MM.1S (cell line): ENCODE results near the gene PCDHB15.
"Not testable (repeated sequence)": the region's sequence is repeated elsewhere in the genome, so short reads cannot be mapped to it uniquely, and the experiment has no call there.

Experiments used
- CTCF ChIP-seq: fragments of 300-600 bp; sonication (generic); IDR thresholded peaks from 2 replicates; pipeline ENCODE4 v1.5.1; 2016; ENCODE audit warnings: antibody characterized with exemption, low read length, mixed read lengths
- EZH2 ChIP-seq: fragments of 300-600 bp; sonication (generic); optimal IDR thresholded peaks from 2 replicates; pipeline ENCODE3; 2017; ENCODE audit warnings: low read depth, mild to moderate bottlenecking, antibody characterized with exemption, low read length, mixed read lengths

GRCh38 chr5:141216035-141216434 lies 29.2 kb upstream of the PCDHB15 start:
- not testable (repeated sequence) for TF ChIP-seq EZH2, CTCF
